OCI-LY3 (cell line): Measurements from ENCODE around the gene RTL10.
A peak's percentile ranks its signal among the peaks of the same experiment; 100 is the strongest.

ENCODE experiments used
- H2AFZ ChIP-seq: fragments of 200-600, 300-600 bp; shearing (Covaris generic); 2 replicates; pipeline ENCODE4 v1.6.0; 2014; ENCODE audit warnings: antibody characterized with exemption, low read depth, low read length
- H3K27ac ChIP-seq: fragments of 200-600, 300-600 bp; sonication (generic); 2 replicates; pipeline ENCODE4 v1.5.1; 2014; ENCODE audit warnings: mild to moderate bottlenecking, low read length, moderate library complexity, mixed read lengths
- H3K27me3 ChIP-seq: fragments of 200-600, 300-600 bp; sonication (generic); 2 replicates; pipeline ENCODE4 v1.6.1; 2014; ENCODE audit warnings: low read depth, low read length, mixed read lengths
- H3K36me3 ChIP-seq: fragments of 200-600, 300-600 bp; sonication (generic); replicated peaks from 2 replicates; pipeline ENCODE3; 2014; ENCODE audit warnings: low read depth, low read length, mixed read lengths
- H3K4me1 ChIP-seq: fragments of 300-600, 200-600 bp; sonication (generic); 2 replicates; pipeline ENCODE4 v1.6.1; 2014; ENCODE audit warnings: low read length, mixed read lengths
- H3K4me2 ChIP-seq: fragments of 200-600, 300-600 bp; sonication (generic); 2 replicates; pipeline ENCODE4 v1.6.1; 2014; ENCODE audit warnings: low read length, mixed read lengths
- H3K4me3 ChIP-seq: fragments of 300-600, 200-600 bp; sonication (generic); 2 replicates; pipeline ENCODE4 v1.5.1; 2014; ENCODE audit warnings: antibody characterized with exemption, mild to moderate bottlenecking, low read length, moderate library complexity
- H3K79me2 ChIP-seq: fragments of 300-600, 200-600 bp; shearing (Covaris generic); 2 replicates; pipeline ENCODE4 v1.6.1; 2014; ENCODE audit warnings: mild to moderate bottlenecking, low read length, mixed read lengths
- H3K9ac ChIP-seq: fragments of 300-600, 200-600 bp; shearing (Covaris generic); 2 replicates; pipeline ENCODE4 v1.6.0; 2014; ENCODE audit warnings: mild to moderate bottlenecking, low read length, moderate library complexity
- H3K9me3 ChIP-seq: fragments of 200-600, 300-600 bp; shearing (Covaris generic); 2 replicates; pipeline ENCODE4 v1.6.1; 2014; ENCODE audit warnings: low read length, mixed read lengths; ENCODE audit not compliant: insufficient read depth
- H4K20me1 ChIP-seq: fragments of 200-600, 300-600 bp; sonication (generic); 2 replicates; pipeline ENCODE4 v1.6.1; 2016; ENCODE audit warnings: low read length, mixed read lengths; ENCODE audit not compliant: insufficient read depth
- EZH2phosphoT487 ChIP-seq: fragments of 200-600 bp; shearing (Covaris generic); IDR thresholded peaks from 2 replicates; pipeline ENCODE4 v1.6.1; 2018; ENCODE audit warnings: antibody characterized with exemption, mixed run types, low read depth
- TF ChIP-seq, protein P1 (sequence below): fragments of 200-600, 300-600 bp; sonication (generic); IDR thresholded peaks from 2 replicates; pipeline ENCODE4 v1.5.1; 2014; ENCODE audit warnings: antibody characterized with exemption, low read length, low read depth

RTL10 gene

DNA sequence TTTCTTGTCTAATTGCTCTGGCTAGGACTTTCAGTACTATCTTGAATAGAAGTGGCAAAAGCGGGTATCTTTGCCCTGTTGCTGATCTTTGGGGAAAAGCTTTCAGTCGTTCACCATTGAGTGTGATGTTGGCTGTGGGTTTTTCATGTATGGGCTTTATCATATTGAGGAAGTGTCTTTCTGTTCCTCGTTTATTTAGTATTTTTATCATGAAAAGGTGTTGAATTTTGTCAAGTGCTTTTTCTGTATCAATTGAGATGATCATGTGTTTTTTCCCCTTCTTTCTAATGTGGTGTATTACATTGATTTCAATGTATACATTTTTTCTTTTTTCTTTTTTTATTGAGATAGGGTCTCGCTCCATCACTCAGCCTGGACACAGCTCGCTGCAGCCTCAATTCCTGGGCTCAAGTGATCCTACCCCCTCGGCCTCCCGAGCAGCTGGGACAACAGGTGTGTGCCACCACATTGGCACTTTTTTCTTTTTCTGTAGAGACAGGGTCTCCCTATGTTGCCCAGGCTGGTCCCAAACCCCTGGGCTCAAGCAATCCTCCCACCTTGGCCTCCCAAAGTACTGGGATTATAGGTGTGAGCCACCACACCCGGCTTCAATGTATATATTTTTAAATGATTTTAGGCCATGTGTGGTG is 5.3 kb upstream of the RTL10 start:
- Histone ChIP-seq H3K27ac (no peak overlapping the region), H3K4me1 (peaks cover 10% of the 10 kb centered on the region), H3K27me3 (no peaks in the 10 kb centered on the region), H3K9me3 (no peaks in the 10 kb centered on the region), H3K4me3 (no peak overlapping the region), H3K4me2 (no peak overlapping the region), H4K20me1 (no peaks in the 10 kb centered on the region), H2AFZ (no peak overlapping the region), H3K36me3 (peaks cover 10% of the 10 kb centered on the region), H3K9ac (no peak overlapping the region), H3K79me2 (peaks cover 23% of the 10 kb centered on the region)
- no peak for TF ChIP-seq EZH2phosphoT487
- TF ChIP-seq, protein P1, sequence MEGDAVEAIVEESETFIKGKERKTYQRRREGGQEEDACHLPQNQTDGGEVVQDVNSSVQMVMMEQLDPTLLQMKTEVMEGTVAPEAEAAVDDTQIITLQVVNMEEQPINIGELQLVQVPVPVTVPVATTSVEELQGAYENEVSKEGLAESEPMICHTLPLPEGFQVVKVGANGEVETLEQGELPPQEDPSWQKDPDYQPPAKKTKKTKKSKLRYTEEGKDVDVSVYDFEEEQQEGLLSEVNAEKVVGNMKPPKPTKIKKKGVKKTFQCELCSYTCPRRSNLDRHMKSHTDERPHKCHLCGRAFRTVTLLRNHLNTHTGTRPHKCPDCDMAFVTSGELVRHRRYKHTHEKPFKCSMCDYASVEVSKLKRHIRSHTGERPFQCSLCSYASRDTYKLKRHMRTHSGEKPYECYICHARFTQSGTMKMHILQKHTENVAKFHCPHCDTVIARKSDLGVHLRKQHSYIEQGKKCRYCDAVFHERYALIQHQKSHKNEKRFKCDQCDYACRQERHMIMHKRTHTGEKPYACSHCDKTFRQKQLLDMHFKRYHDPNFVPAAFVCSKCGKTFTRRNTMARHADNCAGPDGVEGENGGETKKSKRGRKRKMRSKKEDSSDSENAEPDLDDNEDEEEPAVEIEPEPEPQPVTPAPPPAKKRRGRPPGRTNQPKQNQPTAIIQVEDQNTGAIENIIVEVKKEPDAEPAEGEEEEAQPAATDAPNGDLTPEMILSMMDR = no peak

DNA sequence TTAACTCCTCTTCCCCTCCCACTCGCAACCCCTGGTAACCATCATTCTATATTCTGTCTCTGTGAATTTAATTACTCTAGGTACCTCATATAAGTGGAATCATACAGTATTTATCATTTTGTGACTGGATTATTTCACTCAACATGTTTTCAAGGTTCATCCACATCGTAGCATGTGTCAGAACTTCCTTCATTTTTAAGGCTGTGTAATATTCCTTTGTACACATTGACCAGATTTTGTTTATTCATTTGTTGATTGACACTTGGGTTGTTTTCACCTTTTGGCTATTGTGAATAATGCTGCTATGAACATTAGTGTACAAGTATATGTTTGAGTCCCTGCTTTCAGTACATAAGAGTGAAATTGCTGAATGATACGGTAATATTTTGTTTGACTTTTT is 2.7 kb upstream of the RTL10 start:
- Histone ChIP-seq H3K9ac (no peak overlapping the region), H3K9me3 (no peaks in the 10 kb centered on the region), H4K20me1 (peaks cover 10% of the 10 kb centered on the region; the same call in 1 of the 2 replicates), H3K27ac (no peak overlapping the region), H3K79me2 (peaks cover 47% of the 10 kb centered on the region), H2AFZ (no peak overlapping the region), H3K36me3 (peaks cover 10% of the 10 kb centered on the region), H3K27me3 (no peaks in the 10 kb centered on the region), H3K4me3 (no peak overlapping the region), H3K4me1 (peaks cover 20% of the 10 kb centered on the region), H3K4me2 (no peak overlapping the region)
- TF ChIP-seq, protein P1 = no peak
- TF ChIP-seq EZH2phosphoT487 = no peak

DNA sequence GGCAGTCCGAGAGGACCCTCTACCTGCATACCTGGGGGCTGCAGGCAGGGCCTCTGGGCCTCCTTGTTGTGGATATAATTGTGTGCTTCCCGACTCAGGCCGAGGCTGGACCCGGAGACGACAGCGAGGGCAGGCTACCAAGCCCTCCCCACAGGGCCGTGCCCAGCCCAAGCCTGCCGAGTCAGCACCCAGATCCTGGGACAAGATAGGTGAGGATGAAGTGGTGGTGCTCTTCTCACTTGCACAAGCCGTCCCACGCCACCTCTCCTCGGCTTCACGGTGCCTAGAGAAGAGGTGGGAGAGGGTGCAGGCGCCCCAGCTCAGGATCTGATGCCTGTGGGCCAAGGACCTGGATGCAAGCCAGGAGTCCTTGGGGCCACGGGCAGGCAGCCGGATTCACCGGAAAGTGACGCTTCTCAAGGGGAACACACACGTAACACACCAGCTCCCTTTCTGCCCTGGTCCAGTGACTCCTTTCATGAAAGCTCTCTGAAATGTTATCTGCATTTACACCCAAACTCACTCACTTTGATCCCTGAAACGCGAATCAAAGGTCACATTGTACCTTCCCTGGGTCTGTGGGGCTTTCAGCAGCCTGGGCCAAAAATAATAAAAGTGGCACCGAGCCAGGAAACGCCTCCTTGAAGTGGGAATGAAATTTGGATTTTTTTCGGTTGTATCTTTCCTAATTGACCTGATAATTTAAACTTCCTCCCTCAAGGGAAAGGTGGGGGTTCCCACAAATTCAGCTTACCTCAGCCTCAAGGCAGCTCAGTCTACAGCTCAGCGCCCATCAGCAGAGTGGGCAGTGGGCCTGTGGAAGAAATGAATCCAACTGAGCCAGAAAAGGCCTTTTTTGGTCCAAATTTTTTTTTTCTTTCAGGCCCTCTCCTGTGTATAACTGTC is 1.1 kb upstream of the RTL10 start:
- Histone ChIP-seq H3K4me1 (peaks cover 20% of the 10 kb centered on the region), H3K27me3 (no peaks in the 10 kb centered on the region), H3K9me3 (no peaks in the 10 kb centered on the region), H3K27ac (peak overlapping the region; percentile 68), H3K4me3 (peak overlapping the region; percentile 89), H3K79me2 (peaks cover 62% of the 10 kb centered on the region), H2AFZ (peak overlapping the region; percentile 12; the same call in 1 of the 2 replicates), H3K4me2 (peak overlapping the region; percentile 100), H3K36me3 (peaks cover 22% of the 10 kb centered on the region), H3K9ac (peak overlapping the region; percentile 93), H4K20me1 (peaks cover 10% of the 10 kb centered on the region; the same call in 1 of the 2 replicates)
- TF ChIP-seq, protein P1 = no peak
- TF ChIP-seq EZH2phosphoT487 = no peak
